HuH-7.5 (cell line): ENCODE data around the gene SLC19A3.
"Not testable (repeated sequence)": the region's sequence is repeated elsewhere in the genome, so short reads cannot be mapped to it uniquely, and the experiment has no call there.

Source experiments
- DNase-seq: peaks from one replicate; pipeline ENCODE4 v3.0.0; 2011; ENCODE audit warnings: low spot score

Gene SLC19A3

GRCh38 chr2:227703280-227703732 is 14.5 kb downstream of the SLC19A3 start:
- DNase-seq = peak; percentile 52

GRCh38 chr2:227701556-227701955 is 16.3 kb downstream of the SLC19A3 start:
- no peak for DNase-seq

- no peak for DNase-seq
Observed at GRCh38 chr2:227696990-227697679, 20.7 kb downstream of the SLC19A3 start.

GRCh38 chr2:227687189-227687588 is 30.6 kb downstream of the SLC19A3 start:
- no peak for DNase-seq

- DNase-seq = no peak
Observed at GRCh38 chr2:227684258-227684657, 33.6 kb downstream of the SLC19A3 start.

- DNase-seq = no peak
Observed at GRCh38 chr2:227677928-227678327, 39.9 kb downstream of the SLC19A3 start.

GRCh38 chr2:227674485-227674884 is 43.3 kb downstream of the SLC19A3 start:
- no peak for DNase-seq

GRCh38 chr2:227673620-227674019 is 44.2 kb downstream of the SLC19A3 start:
- DNase-seq = not testable (repeated sequence)

- no peak for DNase-seq
Observed at GRCh38 chr2:227671170-227671905, 46.5 kb downstream of the SLC19A3 start.

GRCh38 chr2:227666631-227667170 is 51.1 kb downstream of the SLC19A3 start, which contains the start of gene SCYGR5:
TSS of gene SCYGR5 (plus strand) at chr2:227666804. CDS start at chr2:227666804, 0 bp downstream.
- not testable (repeated sequence) for DNase-seq

- no peak for DNase-seq
Observed at GRCh38 chr2:227665189-227665940, 52.5 kb downstream of the SLC19A3 start.

- DNase-seq = no peak
Observed at GRCh38 chr2:227661827-227662226, 56.0 kb downstream of the SLC19A3 start.

- DNase-seq = no peak
Observed at GRCh38 chr2:227661025-227661649, 56.7 kb downstream of the SLC19A3 start.

GRCh38 chr2:227657199-227657845 is 60.5 kb downstream of the SLC19A3 start:
- DNase-seq = no peak

- peak; percentile 26 for DNase-seq
Observed at GRCh38 chr2:227655454-227655853, 62.4 kb downstream of the SLC19A3 start.

- no peak for DNase-seq
Observed at GRCh38 chr2:227654426-227654825, 63.4 kb downstream of the SLC19A3 start.

GRCh38 chr2:227653419-227653818 is 64.4 kb downstream of the SLC19A3 start:
- no peak for DNase-seq

GRCh38 chr2:227643990-227644551 is 73.8 kb downstream of the SLC19A3 start:
- DNase-seq = no peak

- DNase-seq = no peak
Observed at GRCh38 chr2:227642656-227643055, 75.2 kb downstream of the SLC19A3 start.

GRCh38 chr2:227634201-227634600 is 83.6 kb downstream of the SLC19A3 start:
- DNase-seq = no peak
